OCI-LY1 (cell line): ENCODE data around the gene SMCO3.
A peak's percentile ranks its signal among the peaks of the same experiment; 100 is the strongest.

ENCODE experiments used
- H2AFZ ChIP-seq: fragments of 200-600 bp; sonication (generic), shearing (Covaris generic); 2 replicates; pipeline ENCODE4 v1.6.0; 2014; ENCODE audit warnings: antibody characterized with exemption, mild to moderate bottlenecking, low read length
- H3F3A ChIP-seq: fragments of 200-600 bp; sonication (generic), shearing (Covaris generic); 2 replicates; pipeline ENCODE4 v1.6.0; 2014; ENCODE audit warnings: mild to moderate bottlenecking, antibody characterized with exemption, low read length, moderate library complexity; ENCODE audit not compliant: insufficient read depth
- H3K27ac ChIP-seq: fragments of 200-600 bp; sonication (generic); 2 replicates; pipeline ENCODE4 v1.5.1; 2014; ENCODE audit warnings: low read length, mixed run types, mild to moderate bottlenecking, low read depth; ENCODE audit not compliant: poor library complexity, severe bottlenecking
- H3K27me3 ChIP-seq: fragments of 200-600 bp; sonication (generic); 2 replicates; pipeline ENCODE4 v1.6.0; 2014; ENCODE audit warnings: antibody characterized with exemption, mild to moderate bottlenecking, low read length, moderate library complexity; ENCODE audit not compliant: insufficient read depth
- H3K36me3 ChIP-seq: fragments of 200-600 bp; sonication (generic); 2 replicates; pipeline ENCODE4 v1.6.1; 2014; ENCODE audit warnings: mild to moderate bottlenecking, antibody characterized with exemption, low read length, moderate library complexity, mixed read lengths; ENCODE audit not compliant: insufficient read depth
- H3K4me1 ChIP-seq: fragments of 200-600 bp; sonication (generic); 2 replicates; pipeline ENCODE4 v1.5.1; 2014; ENCODE audit warnings: mild to moderate bottlenecking, low read length, moderate library complexity; ENCODE audit not compliant: insufficient read depth, severe bottlenecking
- H3K4me2 ChIP-seq: fragments of 200-600 bp; sonication (generic), shearing (Covaris generic); 2 replicates; pipeline ENCODE4 v1.6.1; 2014; ENCODE audit warnings: low read length
- H3K4me3 ChIP-seq: fragments of 200-600 bp; sonication (generic); 2 replicates; pipeline ENCODE4 v1.5.1; 2014; ENCODE audit warnings: low read length, low read depth, mild to moderate bottlenecking, mixed read lengths; ENCODE audit not compliant: poor library complexity, severe bottlenecking
- H3K79me2 ChIP-seq: fragments of 200-600 bp; shearing (Covaris generic); 2 replicates; pipeline ENCODE4 v1.6.1; 2016; ENCODE audit warnings: mixed run types, low read length, mixed read lengths; ENCODE audit not compliant: insufficient read depth
- H3K9ac ChIP-seq: fragments of 200-600 bp; sonication (generic), shearing (Covaris generic); 2 replicates; pipeline ENCODE4 v1.6.1; 2014; ENCODE audit warnings: mild to moderate bottlenecking, low read length, mixed read lengths
- H3K9me2 ChIP-seq: fragments of 200-600 bp; sonication (generic), shearing (Covaris generic); 2 replicates; pipeline ENCODE4 v1.6.1; 2014; ENCODE audit warnings: low read depth, mild to moderate bottlenecking, low read length, mixed read lengths
- H3K9me3 ChIP-seq: fragments of 200-600 bp; shearing (Covaris generic); 2 replicates; pipeline ENCODE4 v1.6.1; 2014; ENCODE audit warnings: low read length, mixed read lengths
- H4K20me1 ChIP-seq: fragments of 200-600 bp; sonication (generic), shearing (Covaris generic); 2 replicates; pipeline ENCODE4 v1.6.0; 2016; ENCODE audit warnings: mild to moderate bottlenecking, low read length; ENCODE audit not compliant: insufficient read depth
- EZH2 ChIP-seq: fragments of 200-600 bp; sonication (generic), shearing (Covaris generic); IDR thresholded peaks from 2 replicates; pipeline ENCODE4 v1.8.0; 2017; ENCODE audit warnings: borderline replicate concordance, mixed run types, mild to moderate bottlenecking, antibody characterized with exemption, low read length, moderate library complexity, mixed read lengths
- TF ChIP-seq, protein P1 (sequence below): fragments of 200-600 bp; sonication (generic), shearing (Covaris generic); IDR thresholded peaks from 2 replicates; pipeline ENCODE4 v1.5.1; 2017; ENCODE audit warnings: mild to moderate bottlenecking, antibody characterized with exemption, low read length, moderate library complexity, mixed read lengths

The SMCO3 gene

DNA sequence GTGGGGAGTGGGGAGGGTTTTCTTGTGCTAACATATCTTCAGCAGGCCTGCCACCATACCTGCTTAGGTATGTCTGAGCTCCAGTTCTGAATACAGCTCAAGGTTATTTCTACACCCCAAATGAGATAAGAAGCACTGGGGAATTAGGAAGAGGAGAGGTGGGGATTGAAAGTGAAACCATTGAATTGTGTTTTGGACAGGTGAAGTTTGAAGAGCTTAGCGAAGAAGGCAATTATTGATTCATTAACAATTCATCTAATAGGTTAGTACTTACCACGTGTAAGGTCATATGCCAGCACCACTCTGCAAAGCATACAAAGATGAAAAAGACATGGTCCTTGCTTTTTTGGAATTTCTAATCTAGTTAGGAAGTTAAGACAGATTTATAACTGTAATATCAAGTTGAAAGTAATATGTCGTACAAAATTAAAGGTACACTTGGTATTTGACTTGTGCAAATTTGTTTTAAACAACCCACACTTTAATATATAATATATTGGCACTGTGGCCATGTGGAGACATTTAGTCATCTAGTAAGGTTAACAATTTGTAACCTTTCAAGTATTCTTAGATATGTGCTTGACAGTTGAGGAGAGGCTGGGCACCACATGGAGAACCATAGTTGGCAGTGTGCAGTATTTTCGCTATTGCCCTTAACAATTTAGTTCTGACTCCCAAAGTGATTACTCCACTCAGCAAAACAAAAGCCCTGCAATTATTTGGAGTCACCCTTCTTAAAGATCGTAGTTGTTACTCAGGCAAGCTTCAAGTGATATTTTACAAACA, 3.6 kb downstream of the SMCO3 start:
- H3K27me3 ChIP-seq, result no peaks in the 10 kb centered on the region
- H2AFZ ChIP-seq, result no peak overlapping the region
- no peaks in the 10 kb centered on the region for H3K9me2 ChIP-seq
- no peak overlapping the region for H3K27ac ChIP-seq
- no peaks in the 10 kb centered on the region for H3K36me3 ChIP-seq
- no peak overlapping the region for H3K9ac ChIP-seq
- no peaks in the 10 kb centered on the region for H4K20me1 ChIP-seq
- TF ChIP-seq, protein P1, sequence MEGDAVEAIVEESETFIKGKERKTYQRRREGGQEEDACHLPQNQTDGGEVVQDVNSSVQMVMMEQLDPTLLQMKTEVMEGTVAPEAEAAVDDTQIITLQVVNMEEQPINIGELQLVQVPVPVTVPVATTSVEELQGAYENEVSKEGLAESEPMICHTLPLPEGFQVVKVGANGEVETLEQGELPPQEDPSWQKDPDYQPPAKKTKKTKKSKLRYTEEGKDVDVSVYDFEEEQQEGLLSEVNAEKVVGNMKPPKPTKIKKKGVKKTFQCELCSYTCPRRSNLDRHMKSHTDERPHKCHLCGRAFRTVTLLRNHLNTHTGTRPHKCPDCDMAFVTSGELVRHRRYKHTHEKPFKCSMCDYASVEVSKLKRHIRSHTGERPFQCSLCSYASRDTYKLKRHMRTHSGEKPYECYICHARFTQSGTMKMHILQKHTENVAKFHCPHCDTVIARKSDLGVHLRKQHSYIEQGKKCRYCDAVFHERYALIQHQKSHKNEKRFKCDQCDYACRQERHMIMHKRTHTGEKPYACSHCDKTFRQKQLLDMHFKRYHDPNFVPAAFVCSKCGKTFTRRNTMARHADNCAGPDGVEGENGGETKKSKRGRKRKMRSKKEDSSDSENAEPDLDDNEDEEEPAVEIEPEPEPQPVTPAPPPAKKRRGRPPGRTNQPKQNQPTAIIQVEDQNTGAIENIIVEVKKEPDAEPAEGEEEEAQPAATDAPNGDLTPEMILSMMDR, result no peak
- no peak for TF ChIP-seq EZH2
- H3K9me3 ChIP-seq, result no peaks in the 10 kb centered on the region
- no peak overlapping the region for H3K4me3 ChIP-seq
- no peaks in the 10 kb centered on the region for H3F3A ChIP-seq
- H3K4me1 ChIP-seq, result peaks cover 12% of the 10 kb centered on the region
- H3K79me2 ChIP-seq, result no peaks in the 10 kb centered on the region
- no peak overlapping the region for H3K4me2 ChIP-seq

DNA sequence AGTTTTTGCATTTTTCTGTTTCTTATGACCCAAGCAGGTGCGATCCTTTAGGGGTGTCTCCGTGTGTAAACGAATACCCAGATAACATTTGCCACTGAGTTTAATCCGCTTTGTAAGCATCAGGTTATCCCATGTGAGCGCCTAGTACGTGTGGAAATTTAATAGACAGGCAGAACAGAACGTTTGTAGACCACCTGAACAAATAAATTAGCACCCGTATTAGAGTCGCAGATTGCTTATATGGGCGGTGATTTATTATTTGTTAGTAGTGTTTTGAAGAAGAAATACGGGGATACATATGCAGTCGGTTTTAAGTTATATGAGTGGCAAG, 10.2 kb downstream of the SMCO3 start:
- no peak for TF ChIP-seq EZH2
- TF ChIP-seq, protein P1, result no peak
- Histone ChIP-seq H3K9me2 (no peaks in the 10 kb centered on the region), H3K27ac (peak overlapping the region; percentile 54), H3K27me3 (no peaks in the 10 kb centered on the region), H3K4me1 (peaks cover 32% of the 10 kb centered on the region), H3K9me3 (no peaks in the 10 kb centered on the region), H3K9ac (peak overlapping the region; percentile 78), H2AFZ (peak overlapping the region; percentile 36), H3K36me3 (peaks cover 18% of the 10 kb centered on the region), H4K20me1 (no peaks in the 10 kb centered on the region), H3K4me3 (peak overlapping the region; percentile 76), H3K4me2 (peak overlapping the region; percentile 91), H3K79me2 (peaks cover 46% of the 10 kb centered on the region), H3F3A (no peaks in the 10 kb centered on the region)

DNA sequence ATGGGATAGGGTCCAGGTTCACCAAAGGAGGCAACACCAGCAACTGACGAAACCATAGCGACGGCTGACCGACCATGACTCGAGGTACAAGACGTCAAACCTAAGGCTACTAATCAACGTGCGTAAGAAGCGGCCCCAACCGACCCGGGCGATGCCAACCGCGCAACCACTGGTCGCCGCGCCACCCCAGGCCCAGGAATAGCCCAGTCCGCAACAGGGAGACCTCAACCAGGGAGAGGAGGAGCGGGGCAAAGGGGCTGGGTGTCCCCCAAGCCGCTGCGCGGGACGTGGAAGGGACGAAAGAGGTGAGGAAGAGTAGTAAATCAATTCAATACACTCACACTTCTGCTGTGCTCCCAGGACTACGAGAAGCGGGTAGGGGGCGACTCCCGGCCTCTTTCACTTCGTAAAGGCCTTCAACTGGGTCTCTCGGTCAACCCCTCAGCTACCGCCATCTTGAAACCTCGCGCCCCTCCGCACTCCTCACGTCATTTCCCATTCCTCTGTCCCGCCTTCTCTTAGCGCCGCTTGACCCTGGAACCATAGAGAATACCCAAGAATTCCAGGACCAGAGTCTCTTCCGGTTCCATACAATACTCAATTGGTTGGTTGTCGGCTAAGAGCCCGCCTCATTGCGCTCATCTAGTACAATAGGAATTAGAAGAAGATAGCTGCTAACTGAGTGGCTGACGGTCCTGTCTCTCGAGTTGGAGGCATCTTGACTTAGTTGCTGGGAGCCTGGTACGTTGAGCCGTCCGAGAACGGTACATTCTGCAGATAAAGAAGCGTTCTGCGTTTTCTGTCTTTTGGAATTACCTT, 10.8 kb downstream of the SMCO3 start, which contains the start of the genes C12orf60 and WBP11:
Gene C12orf60 (plus strand): TSS at position 660 of the 819 bp plus-strand sequence. CDS start 19,266 bp downstream, outside the sequence.
Gene WBP11 (minus strand): TSS at position 468 of the 819 bp plus-strand sequence. CDS start 2,095 bp downstream, outside the sequence.
- peaks cover 32% of the 10 kb centered on the region for H3K4me1 ChIP-seq
- TF ChIP-seq EZH2, result no peak
- TF ChIP-seq, protein P1, result no peak
- H3K4me3 ChIP-seq, result peak within 1 kb of the TSS; percentile 76
- H3K79me2 ChIP-seq, result peaks cover 46% of the 10 kb centered on the region
- H3K27ac ChIP-seq, result peak within 1 kb of the TSS; percentile 54
- peak within 1 kb of the TSS; percentile 91 for H3K4me2 ChIP-seq
- H3K36me3 ChIP-seq, result peaks cover 24% of the 10 kb centered on the region
- peak within 1 kb of the TSS; percentile 36 for H2AFZ ChIP-seq
- no peaks in the 10 kb centered on the region for H3F3A ChIP-seq
- H3K9me3 ChIP-seq, result no peaks in the 10 kb centered on the region
- no peaks in the 10 kb centered on the region for H3K9me2 ChIP-seq
- H4K20me1 ChIP-seq, result no peaks in the 10 kb centered on the region
- no peaks in the 10 kb centered on the region for H3K27me3 ChIP-seq
- H3K9ac ChIP-seq, result peak within 1 kb of the TSS; percentile 78
